GM21576 (cell line): ENCODE measurements around the gene ZMYND8.
A peak's percentile ranks its signal among the peaks of the same experiment; 100 is the strongest.
"Not testable (repeated sequence)": the region's sequence is repeated elsewhere in the genome, so short reads cannot be mapped to it uniquely, and the experiment has no call there.

ENCODE experiments used
- ATAC-seq: cut with Tn5 transposase; IDR thresholded peaks from one replicate; pipeline ENCODE4 v1.9.1; 2021; ENCODE audit warnings: mild to moderate bottlenecking, moderate library complexity; ENCODE audit not compliant: unreplicated experiment

The ZMYND8 gene

DNA sequence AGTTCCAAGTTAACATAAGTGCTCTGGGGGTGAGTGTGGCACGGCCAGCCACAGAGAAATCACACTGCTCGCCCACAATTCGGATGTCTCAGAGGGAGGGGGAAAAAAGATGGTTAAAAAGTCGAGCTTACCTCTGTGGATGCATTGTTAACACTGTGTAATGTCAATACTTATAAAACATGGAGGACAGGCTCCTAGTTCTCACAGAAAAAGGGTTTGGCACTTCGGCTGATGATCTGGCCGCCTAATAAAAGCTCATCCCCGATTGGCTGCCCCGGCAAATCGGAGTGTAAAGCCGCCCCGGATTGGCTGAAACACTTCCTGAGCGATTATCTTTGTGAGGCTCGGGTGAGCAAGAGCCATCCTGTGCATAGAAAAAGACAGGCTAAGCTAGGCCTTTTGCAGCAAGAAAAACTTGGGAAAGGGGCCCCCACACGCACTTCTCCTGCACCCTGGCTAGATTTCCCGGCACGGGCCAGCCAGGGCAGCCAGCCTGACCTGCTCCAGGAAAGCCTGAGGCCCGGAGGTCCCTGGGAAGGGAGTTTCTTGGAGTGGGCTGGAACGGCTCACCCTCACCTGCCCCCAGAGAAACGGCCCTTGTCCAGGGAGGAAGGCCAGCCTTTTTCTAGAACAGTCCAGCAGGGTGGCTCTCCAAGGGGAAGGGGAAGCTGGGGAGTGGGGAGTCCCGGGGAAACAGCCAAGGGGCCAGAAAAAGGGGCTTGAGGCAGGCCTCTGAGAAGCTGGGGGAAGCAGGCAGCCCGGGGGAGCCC, at the start of gene ZMYND8:
Gene ZMYND8, minus strand, starts transcription at position 174 of the 770 bp plus-strand sequence. Its CDS starts 29 bp downstream, at position 145.
- peak; percentile 39 for ATAC-seq

DNA sequence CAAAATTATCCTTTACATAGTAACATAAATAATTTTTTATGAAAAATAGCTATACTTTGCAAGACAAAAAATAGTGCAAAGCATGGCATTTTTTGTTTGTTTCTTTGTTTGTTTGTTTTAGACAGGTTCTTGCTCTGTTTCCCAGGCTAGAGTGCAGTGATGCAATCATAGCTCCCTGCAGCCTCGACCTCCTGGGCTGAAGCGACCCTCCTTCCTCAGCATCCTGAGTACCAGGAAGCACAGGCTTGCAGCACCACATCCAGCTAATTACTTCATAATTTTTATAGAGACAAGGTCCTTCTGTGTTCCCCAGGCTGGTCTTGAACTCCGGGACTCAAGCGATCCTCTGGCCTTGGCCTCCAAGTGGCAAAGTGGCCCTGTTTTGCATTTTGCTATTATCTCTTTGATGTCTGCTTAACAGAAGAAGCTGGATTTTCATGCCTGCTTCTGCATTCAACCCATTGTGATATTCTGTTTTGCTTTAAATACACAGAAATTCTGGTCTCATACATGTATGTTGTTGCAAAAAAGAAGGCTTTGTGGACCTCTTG, 49.4 kb upstream of the ZMYND8 start:
- no peak for ATAC-seq

DNA sequence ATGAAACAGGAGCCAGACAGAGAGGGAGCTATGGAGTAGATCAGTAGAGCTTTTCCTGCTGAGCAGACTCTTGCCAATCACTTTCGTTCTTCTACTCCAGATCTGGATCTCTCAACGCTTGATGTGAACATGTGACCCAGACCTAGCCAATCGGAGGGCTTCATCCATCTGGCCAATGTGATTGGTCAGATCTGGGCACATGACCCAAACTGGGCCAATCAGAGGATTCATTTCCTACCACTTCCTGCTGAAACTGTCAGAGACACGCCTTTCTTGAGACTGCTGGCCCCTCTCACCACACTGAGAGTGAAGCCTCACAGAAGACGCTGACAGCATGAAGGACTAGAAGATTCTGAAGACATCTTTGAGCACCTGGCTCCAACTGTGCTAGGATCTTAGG, 44.2 kb upstream of the ZMYND8 start:
- ATAC-seq: no peak

DNA sequence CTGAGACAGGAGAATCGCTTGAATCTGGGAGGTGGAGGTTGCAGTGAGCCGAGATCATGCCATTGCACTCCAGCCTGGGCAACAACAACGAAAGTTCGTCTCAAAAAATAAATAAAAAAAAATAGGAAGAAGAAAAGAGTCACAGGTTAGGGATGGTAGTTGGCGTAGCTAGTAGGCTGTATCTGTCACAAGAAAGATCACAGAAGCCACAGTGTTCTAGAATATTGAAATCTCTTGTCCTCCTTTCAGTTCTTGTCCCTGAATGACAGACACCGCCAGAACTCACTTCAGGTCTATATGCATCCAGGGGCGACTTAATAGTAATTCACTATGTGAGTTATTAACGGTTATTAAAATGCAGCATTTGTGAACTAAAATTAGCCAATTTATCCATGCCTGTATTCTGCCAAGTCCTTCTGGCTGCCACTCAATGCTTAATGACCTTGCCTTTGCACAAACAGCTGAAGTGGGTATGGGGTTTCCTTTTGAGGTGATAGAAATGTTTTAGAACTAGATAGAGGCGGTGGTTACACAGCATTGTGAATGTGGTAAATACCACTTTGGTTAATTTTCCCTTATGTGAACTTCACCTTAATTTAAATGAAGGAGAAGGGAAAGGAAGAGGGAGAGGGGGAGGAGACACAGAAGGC, 41.3 kb upstream of the ZMYND8 start:
- ATAC-seq: no peak

DNA sequence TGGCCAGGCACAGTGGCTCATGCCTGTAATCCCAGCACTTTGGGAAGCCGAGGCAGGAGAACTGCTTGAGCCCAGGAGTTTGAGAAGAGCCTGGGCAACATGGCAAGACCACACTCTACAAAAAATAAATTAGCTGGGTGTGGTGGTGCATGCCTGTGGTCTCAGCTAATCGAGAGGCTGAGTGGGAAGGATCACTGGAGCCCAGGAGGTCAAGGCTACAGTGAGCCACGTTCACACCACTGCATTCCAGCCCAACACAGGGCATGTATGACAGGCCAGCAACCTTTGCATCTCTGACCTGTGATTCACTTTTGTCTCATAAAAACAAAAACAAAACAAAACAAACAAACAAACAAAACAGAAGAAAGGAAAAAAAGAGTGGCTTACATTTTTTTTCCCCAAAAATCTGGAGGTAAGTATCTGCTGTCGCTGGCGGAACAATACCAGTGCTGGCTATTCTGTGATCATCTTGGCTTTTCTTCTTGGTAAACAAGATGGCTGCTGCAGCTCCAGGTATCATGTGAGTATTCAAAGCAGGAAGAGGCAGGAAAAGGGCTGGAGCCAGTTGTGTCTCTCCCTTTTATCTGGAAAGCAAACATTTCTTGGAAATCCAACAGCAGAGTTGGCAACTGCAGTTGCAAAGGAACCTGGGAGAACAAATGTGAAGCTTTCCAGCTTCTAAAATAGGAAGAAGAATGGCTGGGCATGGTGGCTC, 40.4 kb upstream of the ZMYND8 start:
- no peak for ATAC-seq

DNA sequence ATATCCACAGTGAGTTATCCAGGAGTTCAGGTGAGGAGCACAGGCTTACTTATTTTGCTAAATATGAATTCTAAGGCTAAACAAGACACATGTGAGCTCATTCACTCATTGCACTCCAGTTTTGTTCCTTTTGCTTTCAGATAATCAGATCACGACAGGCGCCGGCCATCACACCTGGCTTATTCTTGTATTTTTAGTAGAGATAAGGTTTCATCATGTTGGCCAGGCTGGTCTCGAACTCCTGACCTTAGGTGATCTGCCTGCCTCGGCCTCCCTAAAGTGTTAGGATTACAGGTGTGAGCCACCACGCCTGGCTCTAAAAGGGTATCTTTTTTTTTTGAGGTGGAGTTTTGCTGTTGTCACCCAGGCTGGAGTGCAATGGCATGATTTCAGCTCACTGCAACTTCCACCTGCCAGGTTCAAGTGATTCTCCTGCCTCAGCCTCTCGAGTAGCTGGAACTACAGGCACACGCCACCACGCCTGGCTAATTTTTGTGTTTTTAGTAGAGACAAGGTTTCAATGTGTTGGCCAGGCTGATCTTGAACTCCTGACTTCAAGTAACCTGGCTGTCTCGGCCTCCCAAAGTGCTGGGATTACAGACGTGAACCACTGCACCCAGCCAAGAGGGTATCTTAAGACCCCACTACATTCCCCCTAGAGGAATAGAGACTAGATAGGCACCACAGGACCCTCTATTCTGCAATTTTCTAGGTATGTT, 37.5 kb upstream of the ZMYND8 start:
- ATAC-seq: not testable (repeated sequence)

DNA sequence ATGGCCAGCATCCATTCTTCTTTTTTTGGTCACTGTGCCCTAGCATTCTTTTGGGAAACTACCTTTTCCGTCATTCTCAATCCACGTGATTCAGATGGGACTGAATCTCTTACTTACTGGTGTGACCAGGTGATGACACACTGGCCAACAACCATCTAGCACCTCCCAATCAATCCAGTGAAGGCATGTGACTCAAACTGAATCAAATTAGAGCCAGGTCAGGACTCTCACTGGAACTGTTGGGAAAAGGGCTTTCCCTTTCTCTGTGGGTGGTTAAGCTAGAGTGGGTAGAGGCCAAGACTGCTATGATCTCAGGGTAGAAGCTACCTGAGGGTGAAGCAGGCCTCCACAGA, 36.2 kb upstream of the ZMYND8 start:
- no peak for ATAC-seq

DNA sequence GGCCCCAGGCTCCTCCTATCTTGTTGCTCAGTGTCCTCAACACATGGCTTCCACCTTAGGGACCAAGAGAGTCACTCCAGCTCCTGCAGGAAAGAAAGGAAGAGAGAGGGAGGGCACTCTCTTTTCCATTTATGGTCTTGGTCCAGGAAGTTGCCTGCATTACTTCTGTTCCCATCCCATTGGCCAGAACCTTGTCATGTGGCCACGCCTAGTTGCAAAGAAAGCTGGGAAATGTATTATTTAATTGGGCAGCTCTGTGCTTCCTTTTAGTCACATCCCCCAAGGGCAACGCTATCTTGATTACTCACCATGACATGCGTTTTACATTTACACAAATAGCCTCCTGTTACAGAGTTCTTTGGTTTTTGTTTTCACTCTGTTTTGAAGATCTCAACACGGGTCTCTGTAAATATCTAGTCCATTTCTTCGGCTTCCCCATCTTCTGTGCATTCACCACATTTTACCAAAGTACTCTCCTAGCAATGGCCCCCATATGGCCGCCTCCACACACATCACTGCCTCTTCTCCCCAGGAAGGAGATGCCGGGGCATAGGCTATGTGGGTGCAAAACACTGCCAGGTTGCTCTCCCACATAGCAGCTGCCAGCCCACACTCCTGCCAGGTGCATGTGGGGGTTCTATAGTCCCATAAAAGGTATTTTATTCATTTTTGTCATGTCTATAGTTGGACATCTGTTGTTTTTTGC, 35.7 kb upstream of the ZMYND8 start:
- ATAC-seq: peak; percentile 42

DNA sequence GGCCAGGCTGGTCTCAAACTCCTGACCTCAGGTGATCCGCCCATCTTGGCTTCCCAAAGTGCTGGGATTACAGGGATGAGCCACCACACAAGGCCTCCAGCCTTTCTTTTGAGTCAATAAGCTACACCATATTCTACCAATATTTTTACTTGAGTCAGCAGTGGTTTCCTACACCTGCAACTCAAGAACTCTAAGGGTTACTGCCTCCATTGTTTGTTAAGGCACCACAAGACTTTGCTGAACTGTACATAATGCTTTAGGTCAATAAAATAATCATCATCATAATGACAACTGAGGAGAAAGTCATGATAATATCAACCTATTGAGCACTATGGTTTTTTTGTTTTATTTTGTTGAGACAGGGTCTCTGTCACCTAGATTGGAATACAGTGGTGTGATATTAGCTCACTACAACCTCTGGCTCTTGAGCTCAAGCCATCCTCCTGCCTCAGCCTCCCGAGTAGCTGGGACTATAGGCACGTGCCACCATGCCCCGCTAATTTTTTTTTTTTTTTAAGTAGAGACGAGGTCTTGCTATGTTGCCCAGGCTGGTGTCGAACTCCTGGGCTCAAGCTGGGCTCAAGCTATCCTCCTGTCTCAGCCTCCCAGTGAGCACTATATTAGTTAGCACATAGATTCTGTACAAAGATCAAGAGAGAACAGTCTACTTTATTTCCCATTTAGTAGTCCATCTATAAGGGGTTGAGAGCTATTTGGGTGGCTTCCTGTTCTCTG, 34.9 kb upstream of the ZMYND8 start:
- ATAC-seq: no peak

DNA sequence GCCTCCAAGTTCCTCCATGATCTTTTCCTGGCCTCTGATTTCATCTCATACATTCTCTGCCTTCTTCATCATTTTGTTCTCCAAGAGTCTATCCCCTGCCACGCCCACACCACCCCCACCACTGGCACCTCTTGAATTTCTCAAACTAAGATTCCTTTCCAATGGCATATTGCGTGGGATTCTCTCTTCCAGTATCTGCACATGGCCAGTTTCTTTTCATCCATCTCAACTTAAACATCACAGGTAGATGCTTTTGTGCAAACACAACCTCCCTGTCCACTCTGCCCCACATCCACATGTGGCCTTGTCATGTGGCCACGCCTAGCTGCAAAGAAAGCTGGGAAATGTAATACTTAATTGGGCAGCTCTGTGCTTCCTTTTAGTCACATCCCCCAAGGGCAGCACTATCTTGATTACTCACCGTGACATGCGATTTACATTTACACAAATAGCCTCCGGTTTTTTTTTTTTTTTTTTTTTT, 33.4 kb upstream of the ZMYND8 start:
- no peak for ATAC-seq

DNA sequence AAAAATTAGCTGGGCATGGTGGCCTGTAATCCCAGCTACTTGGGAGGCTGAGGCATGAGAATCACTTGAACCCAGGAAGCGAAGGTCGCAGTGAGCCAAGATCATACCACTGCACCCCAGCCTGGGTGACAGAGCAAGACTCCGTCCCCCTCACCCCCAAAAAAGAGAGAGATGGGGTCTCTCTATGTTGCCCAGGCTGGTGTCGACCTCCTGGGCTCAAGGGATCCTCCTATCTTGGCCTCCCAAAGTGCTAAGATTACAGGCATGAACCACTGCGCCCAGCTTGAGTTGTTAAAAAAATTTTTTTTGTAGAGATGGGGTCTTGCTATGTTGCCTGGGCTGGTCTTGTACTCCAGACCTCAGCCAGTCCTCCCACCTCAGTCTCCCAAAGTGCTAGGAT, 29.5 kb upstream of the ZMYND8 start:
- not testable (repeated sequence) for ATAC-seq

DNA sequence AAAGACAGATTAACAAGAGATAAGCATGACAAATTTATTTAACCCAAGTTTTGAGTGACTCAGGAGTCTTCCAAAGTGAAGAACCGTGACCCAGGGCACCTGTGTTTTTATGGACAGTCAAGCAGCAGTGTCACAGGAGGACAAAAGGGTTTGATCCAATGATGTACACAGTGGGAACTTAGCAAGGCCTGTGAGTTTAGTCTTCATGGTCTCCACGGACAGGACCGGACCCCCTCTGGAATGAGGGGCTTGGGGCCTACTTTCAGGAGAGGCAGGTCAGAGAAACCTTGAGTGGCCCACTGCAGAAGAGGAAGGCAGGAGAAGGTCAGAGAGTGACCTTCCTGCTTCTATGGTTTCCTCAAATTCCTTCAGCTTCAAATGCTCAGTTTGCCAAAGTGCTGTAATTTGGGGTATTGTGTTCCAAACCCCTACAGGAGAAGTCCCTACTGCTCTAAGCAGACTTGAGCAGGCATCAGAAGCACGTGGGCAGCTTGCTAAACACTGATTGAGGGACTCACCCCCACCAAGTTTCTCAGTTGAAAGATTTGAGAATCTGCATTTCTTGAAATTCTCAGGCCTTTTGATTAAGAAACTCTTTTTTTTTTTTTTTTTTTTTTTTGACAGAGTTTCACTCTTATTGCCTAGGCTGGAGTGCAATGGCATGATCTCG, 26.4 kb upstream of the ZMYND8 start:
- ATAC-seq: no peak

DNA sequence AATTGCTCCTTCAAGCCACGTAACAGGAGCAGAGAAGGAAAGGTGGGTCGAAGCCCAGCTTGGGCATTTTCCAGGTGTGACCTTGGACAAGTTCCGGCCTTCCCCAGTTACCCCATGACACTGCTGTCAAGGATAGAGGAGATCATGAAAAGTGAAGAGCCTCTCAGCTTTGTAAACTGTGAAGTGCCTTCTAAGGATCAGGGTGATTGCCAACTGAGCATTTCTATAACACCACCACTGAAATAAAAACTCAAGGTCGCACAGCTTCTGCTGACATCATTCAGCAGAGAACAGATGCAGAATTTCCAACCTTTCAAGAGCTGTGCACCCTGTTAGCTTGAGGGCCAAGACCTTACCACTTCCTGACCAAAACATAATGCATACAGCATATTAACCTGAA, 24.0 kb upstream of the ZMYND8 start:
- ATAC-seq: no peak

DNA sequence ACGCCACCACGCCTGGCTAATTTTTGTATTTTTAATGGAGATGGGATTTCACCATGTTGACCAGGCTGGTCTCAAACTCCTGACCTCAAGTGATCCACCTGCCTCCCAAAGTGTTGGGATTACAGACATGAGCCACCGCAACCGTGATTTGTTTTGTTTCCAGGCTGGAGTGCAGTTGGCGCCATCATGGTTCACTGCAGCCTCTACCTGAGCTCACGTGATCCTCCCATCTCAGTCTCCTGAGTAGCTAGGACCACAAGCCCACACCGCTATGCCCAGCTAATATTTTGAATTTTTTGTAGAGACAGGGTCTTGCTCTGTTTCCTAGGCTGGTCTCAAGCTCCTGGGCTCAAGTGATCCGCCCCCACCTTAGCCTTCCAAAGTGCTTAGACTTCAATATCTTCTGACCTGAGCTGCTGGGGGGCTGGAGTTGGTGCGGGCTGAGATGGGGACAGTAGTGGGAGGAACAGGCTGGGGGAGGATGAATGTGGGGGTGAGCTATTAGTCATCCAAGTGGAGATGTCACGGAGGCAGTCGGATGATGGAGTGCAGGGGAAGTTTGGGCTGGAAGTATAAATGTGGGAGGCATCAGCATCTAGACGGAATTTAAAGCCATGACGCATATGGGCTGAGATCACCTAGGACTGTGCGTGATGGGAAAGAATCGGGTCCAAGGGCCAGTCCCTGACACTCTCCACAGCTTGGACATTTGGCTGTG, 23.1 kb upstream of the ZMYND8 start:
- no peak for ATAC-seq

DNA sequence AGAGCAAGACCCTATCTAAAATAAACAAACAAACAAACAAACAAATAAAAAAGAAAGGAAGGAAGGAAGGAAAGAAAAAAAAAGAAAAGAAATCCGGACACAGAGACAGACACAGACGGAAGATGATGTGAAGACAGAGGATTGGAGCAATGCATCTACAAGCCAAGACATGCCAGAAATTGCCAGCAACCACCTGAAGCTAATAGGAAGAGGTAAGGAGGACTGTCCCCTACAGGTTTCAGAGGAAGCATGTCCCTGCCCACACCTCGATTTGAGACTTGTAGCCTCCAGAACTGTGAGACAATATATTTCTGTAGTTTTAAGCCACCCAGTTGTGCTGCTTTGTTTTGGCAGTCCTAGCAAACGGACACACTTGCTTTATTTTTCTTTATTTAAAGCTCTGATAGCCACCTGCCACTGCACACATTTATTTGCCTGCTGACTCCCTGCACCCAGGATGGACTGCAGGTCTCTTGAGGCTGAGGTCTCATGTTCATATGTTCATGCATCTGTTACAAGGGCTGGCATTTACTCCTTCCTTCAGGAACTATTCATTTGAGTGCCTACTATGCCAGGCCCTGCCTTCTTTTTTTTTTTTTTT, 20.7 kb upstream of the ZMYND8 start:
- ATAC-seq: no peak

DNA sequence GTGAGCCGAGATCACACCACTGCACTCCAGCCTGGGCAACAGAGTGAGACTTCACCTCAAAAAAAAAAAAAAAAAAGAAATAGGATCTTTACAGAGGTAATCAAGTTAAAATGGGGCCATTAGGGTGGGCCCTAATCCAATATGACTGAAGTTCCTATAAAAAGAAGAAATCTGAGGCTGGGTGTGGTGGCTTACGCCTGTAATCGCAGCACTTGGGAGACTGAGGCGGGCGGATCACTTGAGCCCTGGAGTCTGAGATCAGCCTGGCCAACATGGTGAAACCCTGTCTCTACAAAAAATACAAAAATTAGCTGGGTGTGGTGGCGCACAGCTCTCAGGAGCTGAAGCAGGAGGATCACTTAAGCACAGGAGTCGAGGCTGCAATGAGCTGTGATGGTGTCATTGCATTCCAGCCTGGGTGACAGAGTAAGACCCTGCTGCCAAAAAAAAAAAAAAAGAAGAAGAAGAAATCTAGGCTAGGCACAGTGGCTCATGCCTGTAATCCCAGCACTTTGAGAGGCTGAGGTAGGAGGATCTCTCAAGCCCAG, 19.7 kb upstream of the ZMYND8 start:
- not testable (repeated sequence) for ATAC-seq

DNA sequence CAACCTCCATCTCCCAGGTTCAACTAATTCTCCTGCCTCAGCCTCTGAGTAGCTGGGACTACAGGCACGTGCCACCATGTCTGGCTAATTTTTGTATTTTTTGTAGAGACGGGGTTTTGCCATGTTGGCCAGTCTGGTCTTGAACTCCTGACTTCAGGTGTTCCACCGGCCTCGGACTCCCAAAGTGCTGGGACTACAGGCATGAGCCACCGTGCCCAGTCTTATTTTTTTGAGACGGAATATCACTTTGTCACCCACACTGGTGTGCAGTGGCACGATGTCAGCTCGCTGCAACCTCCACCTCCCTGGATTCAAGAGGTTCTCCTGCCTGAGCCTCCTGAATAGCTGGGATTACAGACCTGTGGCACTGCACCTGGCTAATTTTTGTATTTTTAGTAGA, 17.6 kb upstream of the ZMYND8 start:
- not testable (repeated sequence) for ATAC-seq
